ENCODE measurements around the gene KLHL13.

The KLHL13 gene

GRCh38 chrX:117992192-117992723 is 124.4 kb downstream of the KLHL13 start:
- intact Hi-C loops (cut with micrococcal nuclease): no loop called here
- H3K27me3 Mint-ChIP-seq: no peaks in the 10 kb centered on the region
- H3K9me3 Mint-ChIP-seq: no peaks in the 10 kb centered on the region
- H3K36me3 Mint-ChIP-seq (ENCODE audit: low read depth): no peaks in the 10 kb centered on the region
- no peak overlapping the region for H3K4me3 Mint-ChIP-seq
- H3K4me1 Mint-ChIP-seq (ENCODE audit: low read depth): no peaks in the 10 kb centered on the region
- no peak overlapping the region for H3K27ac Mint-ChIP-seq

- H3K27ac Mint-ChIP-seq: no peak overlapping the region
- intact Hi-C loops (cut with micrococcal nuclease): no loop called here
- H3K9me3 Mint-ChIP-seq: no peaks in the 10 kb centered on the region
- H3K36me3 Mint-ChIP-seq (ENCODE audit: low read depth): no peaks in the 10 kb centered on the region
- no peaks in the 10 kb centered on the region for H3K27me3 Mint-ChIP-seq
- no peaks in the 10 kb centered on the region for H3K4me1 Mint-ChIP-seq (ENCODE audit: low read depth)
- H3K4me3 Mint-ChIP-seq: no peak overlapping the region
Measured at GRCh38 chrX:117990438-117990837, 126.2 kb downstream of the KLHL13 start.

GRCh38 chrX:117989512-117989911 is 127.1 kb downstream of the KLHL13 start:
- no peaks in the 10 kb centered on the region for H3K27me3 Mint-ChIP-seq
- H3K36me3 Mint-ChIP-seq (ENCODE audit: low read depth): no peaks in the 10 kb centered on the region
- H3K4me3 Mint-ChIP-seq: no peak overlapping the region
- no peaks in the 10 kb centered on the region for H3K9me3 Mint-ChIP-seq
- intact Hi-C loops (cut with micrococcal nuclease): no loop called here
- no peak overlapping the region for H3K27ac Mint-ChIP-seq
- H3K4me1 Mint-ChIP-seq (ENCODE audit: low read depth): no peaks in the 10 kb centered on the region

- intact Hi-C loops (cut with micrococcal nuclease): no loop called here
- Mint-ChIP-seq H3K36me3 (ENCODE audit: low read depth) (no peaks in the 10 kb centered on the region), H3K27me3 (no peaks in the 10 kb centered on the region), H3K4me3 (no peak overlapping the region), H3K4me1 (ENCODE audit: low read depth) (no peaks in the 10 kb centered on the region), H3K9me3 (no peaks in the 10 kb centered on the region), H3K27ac (no peak overlapping the region)
Measured at GRCh38 chrX:117987373-117987772, 129.2 kb downstream of the KLHL13 start.

GRCh38 chrX:117985241-117985640 is 131.4 kb downstream of the KLHL13 start:
- no peaks in the 10 kb centered on the region for H3K4me1 Mint-ChIP-seq (ENCODE audit: low read depth)

GRCh38 chrX:117982694-117983392 is 133.8 kb downstream of the KLHL13 start:
- intact Hi-C loops (cut with micrococcal nuclease): no loop called here
- no peaks in the 10 kb centered on the region for H3K9me3 Mint-ChIP-seq
- H3K36me3 Mint-ChIP-seq (ENCODE audit: low read depth): no peaks in the 10 kb centered on the region
- H3K27ac Mint-ChIP-seq: no peak overlapping the region
- no peaks in the 10 kb centered on the region for H3K4me1 Mint-ChIP-seq (ENCODE audit: low read depth)
- no peak overlapping the region for H3K4me3 Mint-ChIP-seq
- H3K27me3 Mint-ChIP-seq: no peaks in the 10 kb centered on the region

More at GRCh38 chrX:117985241-117985640, 131.4 kb downstream of the KLHL13 start:
- H3K9me3 Mint-ChIP-seq: no peaks in the 10 kb centered on the region
- H3K27ac Mint-ChIP-seq: no peak overlapping the region
- no peak overlapping the region for H3K4me3 Mint-ChIP-seq
- H3K27me3 Mint-ChIP-seq: no peaks in the 10 kb centered on the region
- H3K36me3 Mint-ChIP-seq (ENCODE audit: low read depth): no peaks in the 10 kb centered on the region
- intact Hi-C loops (cut with micrococcal nuclease): no loop called here

GRCh38 chrX:117978402-117978801 is 138.2 kb downstream of the KLHL13 start:
- no peaks in the 10 kb centered on the region for H3K9me3 Mint-ChIP-seq
- intact Hi-C loops (cut with micrococcal nuclease): no loop called here
- H3K27ac Mint-ChIP-seq: no peak overlapping the region
- H3K27me3 Mint-ChIP-seq: no peaks in the 10 kb centered on the region
- H3K36me3 Mint-ChIP-seq (ENCODE audit: low read depth): no peaks in the 10 kb centered on the region
- H3K4me1 Mint-ChIP-seq (ENCODE audit: low read depth): no peaks in the 10 kb centered on the region
- no peak overlapping the region for H3K4me3 Mint-ChIP-seq

GRCh38 chrX:117977526-117977925 is 139.1 kb downstream of the KLHL13 start:
- H3K27ac Mint-ChIP-seq: no peak overlapping the region
- intact Hi-C loops (cut with micrococcal nuclease): no loop called here
- no peaks in the 10 kb centered on the region for H3K9me3 Mint-ChIP-seq
- H3K4me1 Mint-ChIP-seq (ENCODE audit: low read depth): no peaks in the 10 kb centered on the region
- no peak overlapping the region for H3K4me3 Mint-ChIP-seq
- H3K27me3 Mint-ChIP-seq: no peaks in the 10 kb centered on the region
- no peaks in the 10 kb centered on the region for H3K36me3 Mint-ChIP-seq (ENCODE audit: low read depth)

- H3K27ac Mint-ChIP-seq: no peak overlapping the region
- no peaks in the 10 kb centered on the region for H3K9me3 Mint-ChIP-seq
- intact Hi-C loops (cut with micrococcal nuclease): no loop called here
- H3K36me3 Mint-ChIP-seq (ENCODE audit: low read depth): no peaks in the 10 kb centered on the region
- no peak overlapping the region for H3K4me3 Mint-ChIP-seq
- H3K27me3 Mint-ChIP-seq: no peaks in the 10 kb centered on the region
- no peaks in the 10 kb centered on the region for H3K4me1 Mint-ChIP-seq (ENCODE audit: low read depth)
Measured at GRCh38 chrX:117973110-117973807, 143.4 kb downstream of the KLHL13 start.

- H3K36me3 Mint-ChIP-seq (ENCODE audit: low read depth): no peaks in the 10 kb centered on the region
- H3K27ac Mint-ChIP-seq: no peak overlapping the region
- no peak overlapping the region for H3K4me3 Mint-ChIP-seq
- no peaks in the 10 kb centered on the region for H3K27me3 Mint-ChIP-seq
- H3K9me3 Mint-ChIP-seq: no peaks in the 10 kb centered on the region
- H3K4me1 Mint-ChIP-seq (ENCODE audit: low read depth): no peaks in the 10 kb centered on the region
- intact Hi-C loops (cut with micrococcal nuclease): no loop called here
Measured at GRCh38 chrX:117972711-117973109, 143.9 kb downstream of the KLHL13 start.

- H3K36me3 Mint-ChIP-seq (ENCODE audit: low read depth): no peaks in the 10 kb centered on the region
- no peak overlapping the region for H3K27ac Mint-ChIP-seq
- H3K4me3 Mint-ChIP-seq: no peak overlapping the region
- intact Hi-C loops (cut with micrococcal nuclease): no loop called here
- H3K27me3 Mint-ChIP-seq: no peaks in the 10 kb centered on the region
- no peaks in the 10 kb centered on the region for H3K9me3 Mint-ChIP-seq
- H3K4me1 Mint-ChIP-seq (ENCODE audit: low read depth): no peaks in the 10 kb centered on the region
Measured at GRCh38 chrX:117969782-117970181, 146.8 kb downstream of the KLHL13 start.

- no peak overlapping the region for H3K4me3 Mint-ChIP-seq
- no peaks in the 10 kb centered on the region for H3K9me3 Mint-ChIP-seq
- no peaks in the 10 kb centered on the region for H3K36me3 Mint-ChIP-seq (ENCODE audit: low read depth)
- H3K27me3 Mint-ChIP-seq: no peaks in the 10 kb centered on the region
- no peak overlapping the region for H3K27ac Mint-ChIP-seq
- intact Hi-C loops (cut with micrococcal nuclease): no loop called here
- H3K4me1 Mint-ChIP-seq (ENCODE audit: low read depth): no peaks in the 10 kb centered on the region
Measured at GRCh38 chrX:117969328-117969727, 147.3 kb downstream of the KLHL13 start.

GRCh38 chrX:117959045-117959444 is 157.6 kb downstream of the KLHL13 start:
- Mint-ChIP-seq H3K4me3 (no peak overlapping the region), H3K27me3 (no peaks in the 10 kb centered on the region), H3K9me3 (no peaks in the 10 kb centered on the region), H3K4me1 (ENCODE audit: low read depth) (no peaks in the 10 kb centered on the region), H3K27ac (no peak overlapping the region), H3K36me3 (ENCODE audit: low read depth) (no peaks in the 10 kb centered on the region)
- intact Hi-C loops (cut with micrococcal nuclease): no loop called here

- Mint-ChIP-seq H3K27ac (no peak overlapping the region), H3K9me3 (no peaks in the 10 kb centered on the region), H3K36me3 (ENCODE audit: low read depth) (no peaks in the 10 kb centered on the region), H3K4me1 (ENCODE audit: low read depth) (no peaks in the 10 kb centered on the region), H3K4me3 (no peak overlapping the region), H3K27me3 (no peaks in the 10 kb centered on the region)
- intact Hi-C loops (cut with micrococcal nuclease): no loop called here
Measured at GRCh38 chrX:117957128-117957527, 159.5 kb downstream of the KLHL13 start.
